Liver (tissue), 9 donors: ENCODE data around the gene ACCS. TPM values are rescaled to one million over a fixed set of nuclear protein-coding genes. Genes with fewer than 3 reads are reported as not detected.

Source experiments
- DNase-seq: peaks from one replicate; pipeline ENCODE4 v3.0.0-alpha.2; 2017; ENCODE audit warnings: low spot score
- H3K27ac ChIP-seq, 2 donors: one replicate each; pipeline ENCODE4 v1.7.0; 2013; ENCODE audit warnings: inconsistent platforms in 2 of 2, low read length in 2 of 2, control low read depth in 1 of 2, low read depth in 1 of 2, mild to moderate bottlenecking in 1 of 2
- H3K27me3 ChIP-seq, 4 donors: one replicate each; pipeline versions ENCODE4 v1.6.1 to v1.7.0; 2013; ENCODE audit warnings: low read length in 3 of 4, inconsistent platforms in 1 of 4, mild to moderate bottlenecking in 1 of 4, moderate library complexity in 1 of 4; ENCODE audit not compliant: control insufficient read depth in 4 of 4, insufficient read depth in 4 of 4
- H3K36me3 ChIP-seq, 4 donors: one replicate each; pipeline versions ENCODE4 v1.6.1 to v1.7.0; 2013; ENCODE audit warnings: low read length in 3 of 4, mild to moderate bottlenecking in 3 of 4, low read depth in 1 of 4, moderate library complexity in 1 of 4; ENCODE audit not compliant: control insufficient read depth in 4 of 4, insufficient read depth in 3 of 4
- H3K4me1 ChIP-seq, 4 donors: one replicate each; pipeline versions ENCODE4 v1.6.1 to v1.7.0; 2013; ENCODE audit warnings: low read length in 3 of 4, mild to moderate bottlenecking in 3 of 4, moderate library complexity in 1 of 4; ENCODE audit not compliant: control insufficient read depth in 4 of 4, insufficient read depth in 4 of 4
- H3K4me3 ChIP-seq, 3 donors: one replicate each; pipeline versions ENCODE4 v1.6.1 to v1.7.0; 2013; ENCODE audit warnings: low read length in 3 of 3, control low read depth in 1 of 3, low read depth in 1 of 3, mild to moderate bottlenecking in 1 of 3
- H3K9ac ChIP-seq, 2 donors: one replicate each; pipeline ENCODE4 v1.7.0; 2013; ENCODE audit warnings: low read length in 2 of 2, mild to moderate bottlenecking in 2 of 2, moderate library complexity in 2 of 2, control low read depth in 1 of 2, low read depth in 1 of 2
- H3K9me3 ChIP-seq, 4 donors: one replicate each; pipeline versions ENCODE4 v1.6.1 to v1.7.0; 2013; ENCODE audit warnings: low read length in 3 of 4; ENCODE audit not compliant: control insufficient read depth in 4 of 4
- ATF3 ChIP-seq: IDR thresholded peaks from 2 replicates; pipeline ENCODE4 v1.6.1; 2016; ENCODE audit warnings: antibody characterized with exemption
- CTCF ChIP-seq: fragments of 150-350 bp; IDR thresholded peaks from 2 replicates; pipeline ENCODE4 v1.5.1; 2017; ENCODE audit warnings: improper control_type of control experiment, low read depth, low read length; ENCODE audit not compliant: missing input control
- EGR1 ChIP-seq, 2 donors: IDR thresholded peaks; 2 replicates each; pipeline ENCODE4 v1.6.1; 2016 to 2018; ENCODE audit warnings: antibody characterized with exemption in 2 of 2, low read depth in 2 of 2
- FOXA1 ChIP-seq: IDR thresholded peaks from 2 replicates; pipeline ENCODE4 v1.6.1; 2016; ENCODE audit warnings: antibody characterized with exemption
- FOXA2 ChIP-seq: IDR thresholded peaks from 2 replicates; pipeline ENCODE4 v1.6.1; 2016; ENCODE audit warnings: antibody characterized with exemption
- GABPA ChIP-seq, 2 donors: IDR thresholded peaks in 1 of 2; conservative IDR thresholded peaks in 1 of 2; 2 replicates each; pipeline ENCODE4 v1.6.1; 2016; ENCODE audit warnings: antibody characterized with exemption in 2 of 2, mild to moderate bottlenecking in 1 of 2, moderate library complexity in 1 of 2
- HNF4A ChIP-seq, 2 donors: conservative IDR thresholded peaks; 2 replicates each; pipeline ENCODE4 v1.6.1; 2016; ENCODE audit warnings: antibody characterized with exemption in 2 of 2, mild to moderate bottlenecking in 2 of 2
- HNF4G ChIP-seq: IDR thresholded peaks from 2 replicates; pipeline ENCODE4 v1.6.1; 2016; ENCODE audit warnings: antibody characterized with exemption
- MAX ChIP-seq: IDR thresholded peaks from 2 replicates; pipeline ENCODE4 v1.6.1; 2016; ENCODE audit warnings: antibody characterized with exemption
- NR2F2 ChIP-seq: IDR thresholded peaks from 2 replicates; pipeline ENCODE4 v1.6.1; 2016; ENCODE audit warnings: antibody characterized with exemption
- RAD21 ChIP-seq, 2 donors: IDR thresholded peaks; 2 replicates each; pipeline ENCODE4 v1.6.1; 2016; ENCODE audit warnings: antibody characterized with exemption in 2 of 2, mild to moderate bottlenecking in 2 of 2
- RXRA ChIP-seq, 2 donors: IDR thresholded peaks; 2 replicates each; pipeline ENCODE4 v1.6.1; 2017 to 2018; ENCODE audit warnings: antibody characterized with exemption in 2 of 2, mild to moderate bottlenecking in 1 of 2
- SP1 ChIP-seq: IDR thresholded peaks from 2 replicates; pipeline ENCODE4 v1.6.1; 2018; ENCODE audit warnings: antibody characterized with exemption, mild to moderate bottlenecking
- TAF1 ChIP-seq: conservative IDR thresholded peaks from 2 replicates; pipeline ENCODE4 v1.6.1; 2016; ENCODE audit warnings: antibody characterized with exemption, mild to moderate bottlenecking
- YY1 ChIP-seq: IDR thresholded peaks from 2 replicates; pipeline ENCODE4 v1.6.1; 2016; ENCODE audit warnings: antibody characterized with exemption, mild to moderate bottlenecking
- ZBTB33 ChIP-seq: IDR thresholded peaks from 2 replicates; pipeline ENCODE4 v1.6.1; 2016; ENCODE audit warnings: antibody characterized with exemption
- WGBS: extraction: QIAGEN DNeasy Blood & Tissue Kit; methylation state at CpG from one replicate; pipeline ENCODE4 v1.1.7; 2013; 5-methylcytosine and 5-hydroxymethylcytosine counted together
- polyA plus RNA-seq, 2 donors: library from polyadenylated mRNA; stranded (reverse) in 1 of 2; unstranded in 1 of 2; fragments of 200-250 nt in 1 of 2; fragments of >200 nt in 1 of 2; fragmentation: Nextera tagmentation in 1 of 2; extraction: Ambion mirVana in 1 of 2; gene quantifications; one replicate each; pipeline versions ENCODE4 v1.2.1 to v1.2.3, GENCODE V29; 2013 to 2015
- total RNA-seq, 2 donors: library from RNA; depleted of rRNA; stranded (reverse); fragments of >200 nt; gene quantifications; one replicate each; pipeline ENCODE4 v1.2.3, GENCODE V29; 2014
- donor health status: healthy.
- donor health status: healthy.
- donor health status: healthy.
- donor health status: healthy.
- donor health status: healthy.

Gene ACCS
- total and polyA plus RNA-seq, 4 donors = 8.7 to 17.5 (median 10.9) TPM

GRCh38 chr11:44018829-44019228 is 47.2 kb upstream of the ACCS start:
- H3K4me3 ChIP-seq = no peak overlapping the region
- peaks cover 0 to 8% (median 4%) of the 10 kb centered on the region in 4 donors for H3K9me3 ChIP-seq
- TF ChIP-seq ZBTB33 (no peak), FOXA2 (no peak), ATF3 (no peak), RXRA (IDR thresholded peaks at IDR 0.05) (no peak), RAD21 (IDR thresholded peaks at IDR 0.05) (no peak), CTCF (no peak)
- H3K9ac ChIP-seq = no peak overlapping the region
- no peak for DNase-seq
- no peak overlapping the region for H3K27ac ChIP-seq
- no peaks in the 10 kb centered on the region for H3K36me3 ChIP-seq
- no peaks in the 10 kb centered on the region for H3K27me3 ChIP-seq
- H3K4me1 ChIP-seq = peaks cover 0 to 4% (median 0%) of the 10 kb centered on the region in 4 donors
- WGBS = 50% methylated on average over 2 of the region's 2 CpGs

GRCh38 chr11:44024977-44025376 is 41.1 kb upstream of the ACCS start:
- no peaks in the 10 kb centered on the region for H3K27me3 ChIP-seq
- H3K36me3 ChIP-seq = no peaks in the 10 kb centered on the region
- H3K9me3 ChIP-seq = peaks cover 1 to 11% (median 4%) of the 10 kb centered on the region in 4 donors
- 93% methylated on average over 1 of the region's 1 CpG for WGBS
- no peak for DNase-seq
- no peak overlapping the region for H3K27ac ChIP-seq
- no peaks in the 10 kb centered on the region for H3K4me1 ChIP-seq
- no peak overlapping the region for H3K9ac ChIP-seq
- no peak for TF ChIP-seq MAX
- TF ChIP-seq EGR1 (IDR thresholded peaks at IDR 0.05; ENCODE audit: low read depth in 2 of 2) = no peak
- TF ChIP-seq CTCF = no peak
- no peak for TF ChIP-seq TAF1
- no peak for TF ChIP-seq ATF3
- TF ChIP-seq NR2F2 = no peak
- TF ChIP-seq HNF4G = no peak
- no peak for TF ChIP-seq RAD21 (IDR thresholded peaks at IDR 0.05)
- TF ChIP-seq ZBTB33 = no peak
- TF ChIP-seq FOXA2 = no peak
- TF ChIP-seq HNF4A (conservative IDR thresholded peaks at IDR 0.05) = no peak
- TF ChIP-seq GABPA (IDR thresholded peaks at IDR 0.05 in 1 of 2, conservative IDR thresholded peaks at IDR 0.05 in 1 of 2) = no peak
- no peak for TF ChIP-seq RXRA (IDR thresholded peaks at IDR 0.05)
- TF ChIP-seq YY1 = no peak
- no peak for TF ChIP-seq SP1
- TF ChIP-seq FOXA1 = no peak
- H3K4me3 ChIP-seq = no peak overlapping the region
